K562 (cell line): ENCODE data around the gene SEMA3F. TPM values are rescaled to one million over a fixed set of nuclear protein-coding genes. Genes with fewer than 3 reads are reported as not detected.

Experiments
- ATAC-seq: fragments of 200-7000 bp; cut with Tn5 transposase; 3 replicates; pipeline ENCODE4 v1.9.1; 2020; ENCODE audit warnings: moderate library complexity
- BruUV-seq: library from RNA; stranded (reverse); fragments of 400-500 nt; replicated peaks from 2 replicates; lab custom pipeline; 2021; lab: Mats Ljungman, UMichigan
- CTCF ChIA-PET: fragments of 300-600 bp; formaldehyde crosslinking; extraction: SDS; loops from one replicate; lab custom pipeline; 2021; ENCODE audit warnings: low intra/inter-chr PET ratio; lab: Yijun Ruan, JAX
- POLR2A ChIA-PET: fragments of 300-600, 350-650 bp; sonication (Branson Sonifier 250); formaldehyde crosslinking; extraction: SDS; loops from one replicate; lab custom pipeline; 2021; ENCODE audit warnings: antibody characterized with exemption, inconsistent platforms; lab: Yijun Ruan, JAX
- DNase-seq, 4 experiments: peaks; one replicate each; pipeline versions ENCODE4 v3.0.0 to v3.0.0-alpha.2; 2011 to 2018; ENCODE audit warnings: low spot score in 3 of 4, mixed read lengths in 3 of 4; ENCODE audit errors: extremely low read depth in 1 of 4
- FAIRE-seq: peaks from 2 replicates; lab custom pipeline; 2011; peaks lifted over from hg19 to GRCh38; lab: Jason Lieb, UNC
- H2AFZ ChIP-seq: 2 replicates; pipeline ENCODE4 v1.6.0; 2011; ENCODE audit warnings: low read depth, low read length, control low read depth, inconsistent platforms
- H3K27ac ChIP-seq: fragments of 200-600 bp; 3 replicates; pipeline ENCODE4 v1.8.0; 2011; ENCODE audit warnings: low read depth, mild to moderate bottlenecking, control low read depth, inconsistent platforms, low read length, moderate library complexity, mixed read lengths; ENCODE audit errors: extremely low read depth
- H3K27me3 ChIP-seq, 2 experiments: fragments of 300-600 bp in 1 of 2; 2 replicates in 1 of 2; 3 replicates in 1 of 2; pipeline versions ENCODE4 v1.6.0 to v1.8.0; 2011; ENCODE audit warnings: inconsistent platforms in 2 of 2, low read length in 2 of 2, mild to moderate bottlenecking in 1 of 2, mixed read lengths in 1 of 2, moderate library complexity in 1 of 2; ENCODE audit not compliant: control insufficient read depth in 2 of 2, insufficient read depth in 2 of 2
- H3K36me3 ChIP-seq: fragments of 300-600 bp; 3 replicates; pipeline ENCODE4 v1.8.0; 2011; ENCODE audit warnings: mild to moderate bottlenecking, low read length, inconsistent platforms; ENCODE audit not compliant: control insufficient read depth, insufficient read depth
- H3K4me1 ChIP-seq, 2 experiments: fragments of 200-600 bp in 1 of 2; replicated peaks in 1 of 2; 2 replicates in 1 of 2; 3 replicates in 1 of 2; pipeline versions ENCODE4 v1.5.1 to v1.8.0; 2011; ENCODE audit warnings: inconsistent platforms in 2 of 2, low read length in 2 of 2, mild to moderate bottlenecking in 1 of 2, mixed read lengths in 1 of 2, moderate library complexity in 1 of 2; ENCODE audit not compliant: control insufficient read depth in 2 of 2, insufficient read depth in 2 of 2
- H3K4me2 ChIP-seq: 2 replicates; pipeline ENCODE4 v1.6.1; 2011; ENCODE audit warnings: low read length, control low read depth, inconsistent platforms, mixed read lengths; ENCODE audit not compliant: insufficient read depth
- H3K4me3 ChIP-seq: fragments of 200-600 bp; sonication (generic), shearing (Covaris generic); 2 replicates; pipeline ENCODE4 v1.5.1; 2016; ENCODE audit warnings: control low read depth, inconsistent platforms
- H3K79me2 ChIP-seq: fragments of 200-600 bp; 3 replicates; pipeline ENCODE4 v1.8.0; 2011; ENCODE audit warnings: low read length, inconsistent platforms; ENCODE audit not compliant: control insufficient read depth, insufficient read depth
- H3K9ac ChIP-seq, 2 experiments: 2 replicates each; pipeline versions ENCODE4 v1.6.0 to v1.6.1; 2011; ENCODE audit warnings: low read depth in 2 of 2, low read length in 2 of 2, control low read depth in 1 of 2, inconsistent platforms in 1 of 2, mild to moderate bottlenecking in 1 of 2, mixed read lengths in 1 of 2; ENCODE audit not compliant: insufficient read depth in 1 of 2
- H3K9me1 ChIP-seq: one replicate; pipeline ENCODE4 v1.6.0; 2011; ENCODE audit warnings: inconsistent platforms, mild to moderate bottlenecking, low read length, moderate library complexity; ENCODE audit not compliant: control insufficient read depth, insufficient read depth
- H3K9me3 ChIP-seq: replicated peaks from 2 replicates; pipeline ENCODE4 v1.5.1; 2011; ENCODE audit warnings: low read depth, low read length, inconsistent platforms; ENCODE audit not compliant: control insufficient read depth, insufficient read depth
- H4K20me1 ChIP-seq: replicated peaks from 2 replicates; pipeline ENCODE4 v1.6.1; 2011; ENCODE audit warnings: low read length, inconsistent platforms, mixed read lengths; ENCODE audit not compliant: control insufficient read depth, insufficient read depth
- ARID3B ChIP-seq: fragments of 250-450 bp; sonication (Bioruptor Pico); IDR thresholded peaks from 2 replicates; pipeline ENCODE4 v1.4.0; 2020; ENCODE audit warnings: borderline replicate concordance
- MEF2D ChIP-seq: conservative IDR thresholded peaks from 2 replicates; pipeline ENCODE4 v1.6.1; 2016; ENCODE audit warnings: low read depth, missing genetic modification characterization, missing compliant biosample characterization
- PHF8 ChIP-seq: fragments of 200-600 bp; sonication (generic); IDR thresholded peaks from 2 replicates; pipeline ENCODE4 v1.6.1; 2012; ENCODE audit warnings: mixed run types, mild to moderate bottlenecking, inconsistent platforms, low read length, moderate library complexity, borderline replicate concordance
- TCF15 ChIP-seq: fragments of 250-450 bp; sonication (Bioruptor Pico); IDR thresholded peaks from 2 replicates; pipeline ENCODE4 v1.8.0; 2022; ENCODE audit warnings: moderate library complexity, mild to moderate bottlenecking, inconsistent platforms
- ZBTB40 ChIP-seq, 2 experiments: fragments of 450-650 bp in 1 of 2; sonication (generic) in 1 of 2; formaldehyde crosslinking in 1 of 2; IDR thresholded peaks; 2 replicates each; pipeline versions ENCODE4 v1.7.1 to v1.9.0; 2016 to 2022; ENCODE audit warnings: inconsistent platforms in 1 of 2, mild to moderate bottlenecking in 1 of 2, missing genetic modification reagents in 1 of 2
- ZNF253 ChIP-seq: fragments of 250-450 bp; sonication (Bioruptor Pico); conservative IDR thresholded peaks from 2 replicates; pipeline ENCODE4 v1.6.1; 2021; ENCODE audit warnings: mild to moderate bottlenecking
- WGBS: fragments of 100-300 bp; shearing (Covaris generic); methylation state at CpG from one replicate; pipeline ENCODE4 v1.1.6; 2016; ENCODE audit warnings: low coverage, mixed read lengths; ENCODE audit not compliant: insufficient coverage; ENCODE audit errors: missing lambda C conversion rate; 5-methylcytosine and 5-hydroxymethylcytosine counted together
- in situ Hi-C: fragments of 300-500 bp; cut with MboI; formaldehyde crosslinking; loops from 4 replicates; pipeline ENCODE4 v1.15.0; 2018; ENCODE audit warnings: inconsistent platforms, mixed read lengths
- intact Hi-C: fragments of 100-400 bp; cut with micrococcal nuclease; formaldehyde crosslinking; loops from 2 replicates; pipeline ENCODE4 v1.14.2; 2022
- polyA plus RNA-seq, 8 experiments: library from polyadenylated mRNA; depleted of rRNA in 4 of 8; stranded (reverse) in 5 of 8; unstranded in 3 of 8; fragments of >200 nt; fragmentation: Nextera tagmentation in 2 of 8; fragmentation: Illumina TruSeq in 1 of 8; extraction: Ambion mirVana in 2 of 8; extraction: Trizol in 1 of 8; gene quantifications; 2 replicates each; pipeline versions ENCODE4 v1.2.1 to v1.2.3, GENCODE V29; 2011 to 2014; ENCODE audit warnings: inconsistent platforms in 1 of 8, missing spikeins in 1 of 8
- total RNA-seq, 7 experiments: library from RNA; depleted of rRNA in 6 of 7; stranded (reverse); fragments of >200 nt in 6 of 7; fragmentation: Illumina TruSeq in 2 of 7; extraction: Trizol in 2 of 7; gene quantifications; 2 replicates each; pipeline versions ENCODE4 v1.2.1 to v1.2.3, GENCODE V29; 2011 to 2021; ENCODE audit warnings: low replicate concordance in 1 of 7

The SEMA3F gene
- total and polyA plus RNA-seq, 9 of the 15 experiments (the other 6 are each of a cell fraction or from before 2014, with no cell fraction given), result 0.58 to 3.0 (median 2.0) TPM; not detected in 2

DNA sequence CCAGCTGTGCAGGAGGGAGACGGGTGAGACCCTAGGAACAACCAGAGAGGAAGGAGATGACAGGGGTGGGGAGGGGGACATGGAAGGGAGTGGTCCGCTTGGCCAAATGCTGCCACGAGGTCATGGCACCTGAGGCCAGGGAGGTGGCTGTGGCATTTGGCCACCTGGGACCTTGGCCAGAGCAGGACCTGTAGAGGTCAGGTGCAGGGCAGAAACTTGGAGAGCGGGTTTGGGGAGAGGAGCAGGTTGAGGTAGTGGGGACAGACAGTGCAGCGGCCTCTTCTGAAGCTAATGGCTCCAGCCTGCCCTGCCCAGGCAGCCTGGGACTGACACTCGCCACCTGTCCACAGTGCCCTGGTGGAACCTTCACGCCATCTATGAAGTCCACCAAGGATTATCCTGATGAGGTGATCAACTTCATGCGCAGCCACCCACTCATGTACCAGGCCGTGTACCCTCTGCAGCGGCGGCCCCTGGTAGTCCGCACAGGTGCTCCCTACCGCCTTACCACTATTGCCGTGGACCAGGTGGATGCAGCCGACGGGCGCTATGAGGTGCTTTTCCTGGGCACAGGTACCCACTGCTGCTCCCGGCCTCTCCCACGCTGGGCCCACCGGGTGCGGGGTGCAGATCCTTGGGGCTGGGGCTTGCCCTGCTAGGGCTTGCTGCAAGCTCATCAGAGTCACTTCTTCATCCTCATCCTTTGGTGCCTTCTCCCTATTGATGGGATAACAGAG is 29.3 kb downstream of the SEMA3F start:
- WGBS, result 58% methylated on average over 8 of the region's 21 CpGs
- no peak for FAIRE-seq
- in situ Hi-C loops, result loop anchor here (5.0 kb wide), 1 partner anchor 62 kb away; no protein-coding TSS in a partner anchor
- TF ChIP-seq MEF2D (tag), result no peak
- no peak for TF ChIP-seq ZNF253 (CRISPR knock-in tag)
- TF ChIP-seq PHF8, result no peak
- no peak for TF ChIP-seq TCF15 (CRISPR knock-in tag)
- no peak for TF ChIP-seq ARID3B (CRISPR knock-in tag)
- no peak for TF ChIP-seq ZBTB40 (IDR thresholded peaks at IDR 0.05)
- TF ChIP-seq ZBTB40 (CRISPR knock-in tag; IDR thresholded peaks at IDR 0.05), result no peak

More for the DNA sequence above, 29.3 kb downstream of the SEMA3F start:
- Histone ChIP-seq H2AFZ (no peak overlapping the region), H3K4me3 (no peak overlapping the region), H3K27me3 (no peaks in the 10 kb centered on the region), H3K9me1 (no peaks in the 10 kb centered on the region), H3K4me1 (peaks cover 0 to 31% of the 10 kb centered on the region in 2 experiments; a peak in 3 of 5 replicates), H3K79me2 (no peaks in the 10 kb centered on the region), H4K20me1 (no peaks in the 10 kb centered on the region), H3K4me2 (no peak overlapping the region), H3K36me3 (no peaks in the 10 kb centered on the region), H3K27ac (no peak overlapping the region), H3K9me3 (no peaks in the 10 kb centered on the region), H3K9ac (peak overlapping the region in 1 of 2 experiments; percentile 45; a peak in 1 of 4 replicates)
- DNase-seq (no peak), ATAC-seq (no peak)
- CTCF ChIA-PET, result no interaction called here
- POLR2A ChIA-PET, result interaction anchor here (0.6 to 1.2 kb wide), 2 partner anchors 64 to 80 kb away, joined by 3 to 4 read pairs; no protein-coding TSS in a partner anchor
- intact Hi-C loops, result no loop called here
- BruUV-seq, result no TSS peak
